Uterus (tissue), 4 donors: ENCODE measurements around the gene BZW1. TPM values are rescaled to one million over a fixed set of nuclear protein-coding genes. Genes with fewer than 3 reads are reported as not detected.

Experiments used
- DNase-seq, 2 donors: peaks; one replicate each; pipeline ENCODE4 v3.0.0-alpha.2; 2019 to 2020
- H3K27ac ChIP-seq, 2 donors: fragments of 200-600 bp; sonication (generic); 1 replicate in 1 of 2; 2 replicates in 1 of 2; pipeline ENCODE4 v1.5.1; 2016 to 2018
- H3K27me3 ChIP-seq, 2 donors: fragments of 200-600 bp; sonication (generic); one replicate each; pipeline ENCODE4 v1.5.1; 2018 to 2019; ENCODE audit warnings: control low read depth in 1 of 2
- H3K36me3 ChIP-seq, 2 donors: fragments of 200-600 bp; sonication (generic); one replicate each; pipeline ENCODE4 v1.5.1; 2019; ENCODE audit warnings: control low read depth in 1 of 2
- H3K4me1 ChIP-seq, 2 donors: fragments of 200-600 bp; sonication (generic); one replicate each; pipeline ENCODE4 v1.5.1; 2018 to 2019; ENCODE audit warnings: control low read depth in 1 of 2
- H3K4me3 ChIP-seq, 2 donors: fragments of 200-600 bp; sonication (generic); 1 replicate in 1 of 2; 2 replicates in 1 of 2; pipeline ENCODE4 v1.5.1; 2018 to 2019; ENCODE audit warnings: mild to moderate bottlenecking in 1 of 2
- H3K9me3 ChIP-seq, 2 donors: fragments of 200-600 bp; sonication (generic); one replicate each; pipeline ENCODE4 v1.5.1; 2019; ENCODE audit warnings: control low read depth in 1 of 2
- POLR2A ChIP-seq, 2 donors: fragments of 450-650 bp; IDR thresholded peaks; one replicate each; pipeline ENCODE4 v1.6.1; 2016; ENCODE audit warnings: antibody characterized with exemption in 2 of 2, mild to moderate bottlenecking in 1 of 2, moderate library complexity in 1 of 2
- intact Hi-C: fragments of 100-400 bp; cut with DNase I; formaldehyde crosslinking; loops from one replicate; pipeline ENCODE4 v1.15.1; 2023; ENCODE audit warnings: low total_unique reads
- total RNA-seq, 4 donors: library from RNA; depleted of rRNA in 3 of 4; stranded (reverse); fragments of >200 nt in 3 of 4; gene quantifications; one replicate each; pipeline versions ENCODE4 v1.1.0 to v1.2.4, GENCODE V29; 2014 to 2023
- TF ChIP-seq, protein P1 (sequence below), 4 experiments: fragments of 200-600 bp in 2 of 4; fragments of 450-650 bp in 2 of 4; sonication (generic) in 2 of 4; IDR thresholded peaks; one replicate each; pipeline ENCODE4 v1.5.1; 2016 to 2019; ENCODE audit warnings: antibody characterized with exemption in 4 of 4, mild to moderate bottlenecking in 2 of 4, moderate library complexity in 1 of 4
- donor health status: DM: yes; HTN: yes; CAD: no.

The BZW1 gene
- total RNA-seq, result 100 to 1,000 TPM in 2 of 4 donors, 10 to 100 TPM in 2; 39.2 to 322 (median 129) TPM

DNA sequence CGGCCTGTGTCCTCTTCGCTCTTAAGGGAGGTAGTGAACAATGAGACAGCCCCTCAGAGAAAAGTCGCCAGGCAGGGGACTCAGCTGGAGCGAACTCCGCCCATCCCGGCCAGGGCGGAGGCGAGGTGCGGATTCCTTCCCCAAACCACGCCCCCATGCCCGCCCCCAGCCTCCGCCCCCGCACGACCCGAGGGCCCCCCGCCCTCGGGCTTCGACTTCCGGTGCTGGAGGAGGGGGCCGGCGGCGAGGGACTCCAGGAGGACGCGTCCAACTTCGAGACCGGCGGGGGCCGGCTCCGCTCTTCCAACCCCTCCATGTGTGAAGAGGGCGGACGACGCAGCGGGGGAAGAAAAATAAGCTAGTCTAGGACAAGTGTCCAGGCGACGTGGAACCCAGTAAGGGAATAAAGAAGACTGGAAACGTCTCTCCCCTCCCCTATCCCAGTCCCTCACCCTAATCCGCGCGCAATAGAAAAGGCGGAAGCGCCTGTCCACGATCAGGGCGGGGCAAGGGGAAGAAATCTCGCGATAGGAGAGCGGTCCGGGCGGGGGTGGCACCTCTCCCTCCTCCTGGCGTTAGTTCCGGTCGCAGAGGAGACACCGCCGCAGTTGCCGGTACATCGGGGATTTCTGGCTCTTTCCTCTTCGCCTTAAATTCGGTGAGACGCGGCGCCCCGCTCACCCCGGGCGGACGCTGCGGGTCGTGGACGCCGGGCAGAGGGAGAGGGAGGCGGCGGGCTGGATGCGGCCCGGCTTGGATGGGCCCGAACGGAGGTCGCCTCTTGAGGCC, at the start of gene BZW1:
BZW1 (plus strand) TSS at position 578 of the 789 bp plus-strand sequence. CDS start 1,308 bp downstream, outside the sequence.
- H3K9me3 ChIP-seq, result no peaks in the 10 kb centered on the region
- peaks cover 0 to 12% of the 10 kb centered on the region in 2 donors for H3K4me1 ChIP-seq
- peak within 1 kb of the TSS; percentile 97 to 99 for H3K27ac ChIP-seq
- peak; percentile 96 to 97 for DNase-seq
- H3K4me3 ChIP-seq, result peak within 1 kb of the TSS; percentile 62 to 84
- H3K36me3 ChIP-seq, result no peaks in the 10 kb centered on the region
- H3K27me3 ChIP-seq, result no peaks in the 10 kb centered on the region
- TF ChIP-seq, protein P1, sequence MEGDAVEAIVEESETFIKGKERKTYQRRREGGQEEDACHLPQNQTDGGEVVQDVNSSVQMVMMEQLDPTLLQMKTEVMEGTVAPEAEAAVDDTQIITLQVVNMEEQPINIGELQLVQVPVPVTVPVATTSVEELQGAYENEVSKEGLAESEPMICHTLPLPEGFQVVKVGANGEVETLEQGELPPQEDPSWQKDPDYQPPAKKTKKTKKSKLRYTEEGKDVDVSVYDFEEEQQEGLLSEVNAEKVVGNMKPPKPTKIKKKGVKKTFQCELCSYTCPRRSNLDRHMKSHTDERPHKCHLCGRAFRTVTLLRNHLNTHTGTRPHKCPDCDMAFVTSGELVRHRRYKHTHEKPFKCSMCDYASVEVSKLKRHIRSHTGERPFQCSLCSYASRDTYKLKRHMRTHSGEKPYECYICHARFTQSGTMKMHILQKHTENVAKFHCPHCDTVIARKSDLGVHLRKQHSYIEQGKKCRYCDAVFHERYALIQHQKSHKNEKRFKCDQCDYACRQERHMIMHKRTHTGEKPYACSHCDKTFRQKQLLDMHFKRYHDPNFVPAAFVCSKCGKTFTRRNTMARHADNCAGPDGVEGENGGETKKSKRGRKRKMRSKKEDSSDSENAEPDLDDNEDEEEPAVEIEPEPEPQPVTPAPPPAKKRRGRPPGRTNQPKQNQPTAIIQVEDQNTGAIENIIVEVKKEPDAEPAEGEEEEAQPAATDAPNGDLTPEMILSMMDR (IDR thresholded peaks at IDR 0.05), result peak in 1 of 4 experiments; percentile 7
- TF ChIP-seq POLR2A (IDR thresholded peaks at IDR 0.05), result peak; percentile 79 to 85
- intact Hi-C loops, result loop anchor here (5.0 kb wide), 1 partner anchor 99 kb away; no protein-coding TSS in a partner anchor

- DNase-seq, result no peak
- no peak overlapping the region for H3K4me3 ChIP-seq
- no peak overlapping the region for H3K27ac ChIP-seq
- H3K4me1 ChIP-seq, result no peaks in the 10 kb centered on the region
- TF ChIP-seq POLR2A (IDR thresholded peaks at IDR 0.05), result no peak
- TF ChIP-seq, protein P1 (IDR thresholded peaks at IDR 0.05), result no peak
- H3K36me3 ChIP-seq, result no peaks in the 10 kb centered on the region
- H3K27me3 ChIP-seq, result no peaks in the 10 kb centered on the region
- intact Hi-C loops, result no loop called here
- no peaks in the 10 kb centered on the region for H3K9me3 ChIP-seq
These were observed 49.6 kb upstream of the BZW1 start for GRCh38 chr2:200762127-200762526.

DNA sequence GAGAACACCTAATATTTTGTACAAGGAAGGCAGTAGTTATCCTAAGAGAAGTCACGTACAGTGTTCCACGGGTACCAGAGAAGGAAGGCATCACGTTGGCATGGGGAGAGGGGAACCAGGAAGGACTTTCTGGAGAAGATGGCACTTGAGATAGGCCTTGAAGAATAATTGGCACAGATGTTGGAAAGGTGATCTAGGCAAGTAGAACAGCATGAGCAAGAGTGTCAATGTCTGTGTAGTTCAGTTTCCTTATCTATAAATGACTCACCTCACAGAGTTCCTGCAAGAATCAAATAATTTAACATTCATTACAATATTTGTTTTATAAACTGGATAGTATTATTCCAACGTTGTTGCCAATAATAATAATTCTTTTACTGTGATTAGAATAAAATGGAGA, 48.3 kb upstream of the BZW1 start:
- no peaks in the 10 kb centered on the region for H3K27me3 ChIP-seq

GRCh38 chr2:200765139-200765951, 46.4 kb upstream of the BZW1 start:
- intact Hi-C loops, result no loop called here
- Histone ChIP-seq H3K9me3 (no peaks in the 10 kb centered on the region), H3K27me3 (no peaks in the 10 kb centered on the region), H3K36me3 (no peaks in the 10 kb centered on the region), H3K27ac (no peak overlapping the region), H3K4me1 (no peaks in the 10 kb centered on the region), H3K4me3 (no peak overlapping the region)
- no peak for DNase-seq
- no peak for TF ChIP-seq POLR2A (IDR thresholded peaks at IDR 0.05)
- TF ChIP-seq, protein P1 (IDR thresholded peaks at IDR 0.05), result no peak

More for the DNA sequence above, 48.3 kb upstream of the BZW1 start:
- intact Hi-C loops, result no loop called here
- Histone ChIP-seq H3K4me3 (no peak overlapping the region), H3K36me3 (no peaks in the 10 kb centered on the region), H3K9me3 (no peaks in the 10 kb centered on the region), H3K4me1 (no peaks in the 10 kb centered on the region), H3K27ac (no peak overlapping the region)
- no peak for TF ChIP-seq POLR2A (IDR thresholded peaks at IDR 0.05)
- TF ChIP-seq, protein P1 (IDR thresholded peaks at IDR 0.05), result no peak
- DNase-seq, result no peak
